PC-9 (cell line): ENCODE measurements around the gene GMEB2.

Experiments used
- EZH2 ChIP-seq: fragments of 200-600 bp; sonication (generic); IDR thresholded peaks from 2 replicates; pipeline ENCODE4 v1.8.0; 2017; ENCODE audit warnings: antibody characterized with exemption, low read depth
- TF ChIP-seq, protein P1 (sequence below): fragments of 200-600 bp; sonication (generic); conservative IDR thresholded peaks from 2 replicates; pipeline ENCODE4 v1.6.1; 2017; ENCODE audit warnings: mixed run types, antibody characterized with exemption, mild to moderate bottlenecking, moderate library complexity

DNA sequence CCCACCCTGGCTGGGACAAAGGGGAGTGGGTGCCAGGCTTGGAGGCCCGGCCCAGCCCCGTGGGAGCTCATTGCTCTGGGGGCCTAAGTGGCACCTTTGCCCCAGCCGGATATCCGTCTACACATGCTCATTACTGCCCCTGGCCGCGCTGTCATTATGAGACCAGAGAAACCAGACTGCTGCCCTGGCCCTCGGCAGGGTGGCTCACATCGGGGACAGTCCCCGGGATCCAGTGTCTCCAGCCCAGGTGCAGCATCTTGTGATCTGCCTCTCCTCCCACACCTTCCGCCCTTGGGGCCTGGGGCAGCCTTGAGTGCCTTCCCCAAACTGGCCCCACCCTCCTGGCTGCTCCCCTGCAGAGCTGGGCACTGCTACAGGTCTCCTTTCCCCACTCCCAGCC, 84.2 kb downstream of the GMEB2 start:
- TF ChIP-seq, protein P1, sequence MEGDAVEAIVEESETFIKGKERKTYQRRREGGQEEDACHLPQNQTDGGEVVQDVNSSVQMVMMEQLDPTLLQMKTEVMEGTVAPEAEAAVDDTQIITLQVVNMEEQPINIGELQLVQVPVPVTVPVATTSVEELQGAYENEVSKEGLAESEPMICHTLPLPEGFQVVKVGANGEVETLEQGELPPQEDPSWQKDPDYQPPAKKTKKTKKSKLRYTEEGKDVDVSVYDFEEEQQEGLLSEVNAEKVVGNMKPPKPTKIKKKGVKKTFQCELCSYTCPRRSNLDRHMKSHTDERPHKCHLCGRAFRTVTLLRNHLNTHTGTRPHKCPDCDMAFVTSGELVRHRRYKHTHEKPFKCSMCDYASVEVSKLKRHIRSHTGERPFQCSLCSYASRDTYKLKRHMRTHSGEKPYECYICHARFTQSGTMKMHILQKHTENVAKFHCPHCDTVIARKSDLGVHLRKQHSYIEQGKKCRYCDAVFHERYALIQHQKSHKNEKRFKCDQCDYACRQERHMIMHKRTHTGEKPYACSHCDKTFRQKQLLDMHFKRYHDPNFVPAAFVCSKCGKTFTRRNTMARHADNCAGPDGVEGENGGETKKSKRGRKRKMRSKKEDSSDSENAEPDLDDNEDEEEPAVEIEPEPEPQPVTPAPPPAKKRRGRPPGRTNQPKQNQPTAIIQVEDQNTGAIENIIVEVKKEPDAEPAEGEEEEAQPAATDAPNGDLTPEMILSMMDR: no peak
- no peak for TF ChIP-seq EZH2
